K562 (cell line): ENCODE results near the gene GATAD2B. TPM values are rescaled to one million over a fixed set of nuclear protein-coding genes. Genes with fewer than 3 reads are reported as not detected.

Experiments
- CBX3 ChIP-seq, 2 experiments: IDR thresholded peaks; 1 replicate in 1 of 2; 2 replicates in 1 of 2; pipeline ENCODE4 v1.6.1; 2012; ENCODE audit warnings: inconsistent platforms in 2 of 2, low read length in 2 of 2, borderline replicate concordance in 1 of 2, control low read depth in 1 of 2
- CSDE1 ChIP-seq, 2 experiments: fragments of 450-650 bp; IDR thresholded peaks; 2 replicates each; pipeline ENCODE4 v1.6.1; 2016; ENCODE audit warnings: mild to moderate bottlenecking in 1 of 2
- ESRRA ChIP-seq: fragments of 450-650 bp; IDR thresholded peaks from 2 replicates; pipeline ENCODE4 v1.6.1; 2014; ENCODE audit warnings: low read depth, mild to moderate bottlenecking, moderate library complexity, borderline replicate concordance
- HNRNPLL ChIP-seq: fragments of 200-400 bp; formaldehyde crosslinking; IDR thresholded peaks from 2 replicates; pipeline ENCODE4 v1.6.1; 2017; ENCODE audit warnings: low read length, low read depth, mild to moderate bottlenecking; ENCODE audit not compliant: poor library complexity, severe bottlenecking
- NCOA6 ChIP-seq: fragments of 450-650 bp; IDR thresholded peaks from 2 replicates; pipeline ENCODE4 v1.6.1; 2017; ENCODE audit warnings: mild to moderate bottlenecking
- NCOR1 ChIP-seq: fragments of 450-650 bp; IDR thresholded peaks from 2 replicates; pipeline ENCODE4 v1.6.1; 2016; ENCODE audit warnings: mild to moderate bottlenecking, moderate library complexity
- NR2F6 ChIP-seq: fragments of 450-650 bp; formaldehyde crosslinking; IDR thresholded peaks from 2 replicates; pipeline ENCODE4 v1.4.0; 2020; ENCODE audit warnings: mild to moderate bottlenecking
- PRPF4 ChIP-seq: fragments of 200-400 bp; formaldehyde crosslinking; IDR thresholded peaks from one replicate; pipeline ENCODE4 v1.6.1; 2017; ENCODE audit warnings: low read length, low read depth, mild to moderate bottlenecking; ENCODE audit not compliant: insufficient read depth, poor library complexity, severe bottlenecking
- PYGO2 ChIP-seq: fragments of 450-650 bp; IDR thresholded peaks from 2 replicates; pipeline ENCODE4 v1.6.1; 2016; ENCODE audit warnings: mild to moderate bottlenecking, missing genetic modification characterization, moderate library complexity, missing compliant biosample characterization
- SP2 ChIP-seq: IDR thresholded peaks from 2 replicates; pipeline ENCODE4 v1.6.1; 2011; ENCODE audit warnings: mild to moderate bottlenecking, low read depth, low read length, moderate library complexity; ENCODE audit not compliant: poor library complexity, severe bottlenecking; ENCODE audit errors: extremely low read depth
- polyA plus RNA-seq, 8 experiments: library from polyadenylated mRNA; depleted of rRNA in 4 of 8; stranded (reverse) in 5 of 8; unstranded in 3 of 8; fragments of >200 nt; fragmentation: Nextera tagmentation in 2 of 8; fragmentation: Illumina TruSeq in 1 of 8; extraction: Ambion mirVana in 2 of 8; extraction: Trizol in 1 of 8; gene quantifications; 2 replicates each; pipeline versions ENCODE4 v1.2.1 to v1.2.3, GENCODE V29; 2011 to 2014; ENCODE audit warnings: inconsistent platforms in 1 of 8, missing spikeins in 1 of 8
- total RNA-seq, 7 experiments: library from RNA; depleted of rRNA in 6 of 7; stranded (reverse); fragments of >200 nt in 6 of 7; fragmentation: Illumina TruSeq in 2 of 7; extraction: Trizol in 2 of 7; gene quantifications; 2 replicates each; pipeline versions ENCODE4 v1.2.1 to v1.2.3, GENCODE V29; 2011 to 2021; ENCODE audit warnings: low replicate concordance in 1 of 7
- TF ChIP-seq, protein P1 (sequence below): fragments of 200-800 bp; sonication (Bioruptor generic); IDR thresholded peaks from 2 replicates; pipeline ENCODE4 v1.6.1; 2017; ENCODE audit warnings: missing genetic modification characterization, missing compliant biosample characterization
- TF ChIP-seq, protein P2 (sequence below): fragments of 450-650 bp; IDR thresholded peaks from 2 replicates; pipeline ENCODE4 v1.6.1; 2017; ENCODE audit warnings: mild to moderate bottlenecking, moderate library complexity
- TF ChIP-seq, protein P3 (sequence below), 2 experiments: fragments of 200-800 bp in 1 of 2; sonication (Bioruptor generic) in 1 of 2; sonication (generic) in 1 of 2; formaldehyde crosslinking in 1 of 2; IDR thresholded peaks in 1 of 2; conservative IDR thresholded peaks in 1 of 2; 2 replicates each; pipeline versions ENCODE4 v1.5.0 to v1.6.1; 2016 to 2020; ENCODE audit warnings: missing compliant biosample characterization in 1 of 2, missing genetic modification characterization in 1 of 2, missing genetic modification reagents in 1 of 2
- TF ChIP-seq, protein P4 (sequence below): fragments of 250-450 bp; sonication (Bioruptor Pico); IDR thresholded peaks from 2 replicates; pipeline ENCODE4 v1.8.0; 2021; ENCODE audit warnings: mild to moderate bottlenecking, moderate library complexity
- TF ChIP-seq, protein P5 (sequence below): fragments of 250-450 bp; sonication (Bioruptor Pico); IDR thresholded peaks from 2 replicates; pipeline ENCODE4 v1.4.0; 2020; ENCODE audit warnings: borderline replicate concordance
- TF ChIP-seq, protein P6 (sequence below): IDR thresholded peaks from 2 replicates; pipeline ENCODE4 v1.6.1; 2016; ENCODE audit warnings: missing genetic modification characterization, missing compliant biosample characterization

The GATAD2B gene
- total and polyA plus RNA-seq, 9 of the 15 experiments (the other 6 are each of a cell fraction or from before 2014, with no cell fraction given): 1.5 to 40.2 (median 4.9) TPM

DNA sequence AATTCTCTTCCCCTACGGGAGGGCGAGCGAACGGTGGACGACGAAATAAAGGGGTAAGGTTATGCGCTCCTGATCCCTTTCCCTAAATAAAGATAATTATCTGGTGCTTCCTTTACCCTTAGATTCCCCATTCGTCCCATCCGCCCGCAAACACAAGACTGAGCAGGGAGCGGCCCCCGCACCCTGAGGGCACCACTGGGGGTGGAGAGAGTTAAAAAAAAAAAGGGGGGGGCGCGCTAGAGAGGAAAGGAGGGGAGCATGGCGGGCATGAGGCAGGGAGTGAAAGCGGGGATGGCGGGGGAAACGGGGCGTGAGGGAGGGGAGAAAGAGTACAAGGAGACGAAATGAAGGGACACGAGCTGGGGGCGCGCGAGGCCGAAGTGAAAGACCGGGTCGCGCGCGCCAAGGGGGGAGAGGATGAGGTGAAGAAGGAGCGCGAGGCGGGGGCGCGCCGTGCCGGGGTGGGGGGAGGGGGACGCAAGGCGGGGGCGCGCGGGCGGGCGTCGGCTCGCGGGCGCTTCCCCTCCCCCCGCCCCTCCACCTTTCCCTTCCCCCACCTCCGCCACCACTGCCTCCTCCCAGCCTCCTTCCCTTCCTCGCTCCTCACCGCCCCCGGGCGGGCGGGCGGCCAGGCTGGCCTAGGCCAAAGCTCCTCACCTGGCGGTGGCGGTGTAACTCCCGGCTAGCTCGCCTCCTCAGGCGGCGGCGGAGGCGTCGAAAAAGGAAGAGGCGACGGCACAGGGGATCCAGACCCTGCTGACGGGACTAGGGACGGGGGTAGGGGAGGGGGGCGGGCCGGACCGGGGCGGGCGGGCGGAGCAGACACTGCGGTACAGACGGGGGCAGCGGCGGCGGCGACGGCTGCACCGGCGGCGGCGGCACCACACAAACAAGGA is 448 bp downstream of the GATAD2B start (continued):
- TF ChIP-seq, protein P1, sequence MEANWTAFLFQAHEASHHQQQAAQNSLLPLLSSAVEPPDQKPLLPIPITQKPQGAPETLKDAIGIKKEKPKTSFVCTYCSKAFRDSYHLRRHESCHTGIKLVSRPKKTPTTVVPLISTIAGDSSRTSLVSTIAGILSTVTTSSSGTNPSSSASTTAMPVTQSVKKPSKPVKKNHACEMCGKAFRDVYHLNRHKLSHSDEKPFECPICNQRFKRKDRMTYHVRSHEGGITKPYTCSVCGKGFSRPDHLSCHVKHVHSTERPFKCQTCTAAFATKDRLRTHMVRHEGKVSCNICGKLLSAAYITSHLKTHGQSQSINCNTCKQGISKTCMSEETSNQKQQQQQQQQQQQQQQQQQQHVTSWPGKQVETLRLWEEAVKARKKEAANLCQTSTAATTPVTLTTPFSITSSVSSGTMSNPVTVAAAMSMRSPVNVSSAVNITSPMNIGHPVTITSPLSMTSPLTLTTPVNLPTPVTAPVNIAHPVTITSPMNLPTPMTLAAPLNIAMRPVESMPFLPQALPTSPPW (CRISPR knock-in tag): peak; percentile 97
- TF ChIP-seq, protein P2, sequence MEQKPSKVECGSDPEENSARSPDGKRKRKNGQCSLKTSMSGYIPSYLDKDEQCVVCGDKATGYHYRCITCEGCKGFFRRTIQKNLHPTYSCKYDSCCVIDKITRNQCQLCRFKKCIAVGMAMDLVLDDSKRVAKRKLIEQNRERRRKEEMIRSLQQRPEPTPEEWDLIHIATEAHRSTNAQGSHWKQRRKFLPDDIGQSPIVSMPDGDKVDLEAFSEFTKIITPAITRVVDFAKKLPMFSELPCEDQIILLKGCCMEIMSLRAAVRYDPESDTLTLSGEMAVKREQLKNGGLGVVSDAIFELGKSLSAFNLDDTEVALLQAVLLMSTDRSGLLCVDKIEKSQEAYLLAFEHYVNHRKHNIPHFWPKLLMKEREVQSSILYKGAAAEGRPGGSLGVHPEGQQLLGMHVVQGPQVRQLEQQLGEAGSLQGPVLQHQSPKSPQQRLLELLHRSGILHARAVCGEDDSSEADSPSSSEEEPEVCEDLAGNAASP: no peak
- TF ChIP-seq, protein P3, sequence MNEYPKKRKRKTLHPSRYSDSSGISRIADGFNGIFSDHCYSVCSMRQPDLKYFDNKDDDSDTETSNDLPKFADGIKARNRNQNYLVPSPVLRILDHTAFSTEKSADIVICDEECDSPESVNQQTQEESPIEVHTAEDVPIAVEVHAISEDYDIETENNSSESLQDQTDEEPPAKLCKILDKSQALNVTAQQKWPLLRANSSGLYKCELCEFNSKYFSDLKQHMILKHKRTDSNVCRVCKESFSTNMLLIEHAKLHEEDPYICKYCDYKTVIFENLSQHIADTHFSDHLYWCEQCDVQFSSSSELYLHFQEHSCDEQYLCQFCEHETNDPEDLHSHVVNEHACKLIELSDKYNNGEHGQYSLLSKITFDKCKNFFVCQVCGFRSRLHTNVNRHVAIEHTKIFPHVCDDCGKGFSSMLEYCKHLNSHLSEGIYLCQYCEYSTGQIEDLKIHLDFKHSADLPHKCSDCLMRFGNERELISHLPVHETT (CRISPR knock-in tag; conservative IDR thresholded peaks at IDR 0.05 in 1 of 2, IDR thresholded peaks at IDR 0.05 in 1 of 2): peak in 1 of 2 experiments; percentile 98; a peak in 2 of 4 replicates
- TF ChIP-seq, protein P4, sequence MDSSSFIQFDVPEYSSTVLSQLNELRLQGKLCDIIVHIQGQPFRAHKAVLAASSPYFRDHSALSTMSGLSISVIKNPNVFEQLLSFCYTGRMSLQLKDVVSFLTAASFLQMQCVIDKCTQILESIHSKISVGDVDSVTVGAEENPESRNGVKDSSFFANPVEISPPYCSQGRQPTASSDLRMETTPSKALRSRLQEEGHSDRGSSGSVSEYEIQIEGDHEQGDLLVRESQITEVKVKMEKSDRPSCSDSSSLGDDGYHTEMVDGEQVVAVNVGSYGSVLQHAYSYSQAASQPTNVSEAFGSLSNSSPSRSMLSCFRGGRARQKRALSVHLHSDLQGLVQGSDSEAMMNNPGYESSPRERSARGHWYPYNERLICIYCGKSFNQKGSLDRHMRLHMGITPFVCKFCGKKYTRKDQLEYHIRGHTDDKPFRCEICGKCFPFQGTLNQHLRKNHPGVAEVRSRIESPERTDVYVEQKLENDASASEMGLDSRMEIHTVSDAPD: no peak
- TF ChIP-seq, protein P5, sequence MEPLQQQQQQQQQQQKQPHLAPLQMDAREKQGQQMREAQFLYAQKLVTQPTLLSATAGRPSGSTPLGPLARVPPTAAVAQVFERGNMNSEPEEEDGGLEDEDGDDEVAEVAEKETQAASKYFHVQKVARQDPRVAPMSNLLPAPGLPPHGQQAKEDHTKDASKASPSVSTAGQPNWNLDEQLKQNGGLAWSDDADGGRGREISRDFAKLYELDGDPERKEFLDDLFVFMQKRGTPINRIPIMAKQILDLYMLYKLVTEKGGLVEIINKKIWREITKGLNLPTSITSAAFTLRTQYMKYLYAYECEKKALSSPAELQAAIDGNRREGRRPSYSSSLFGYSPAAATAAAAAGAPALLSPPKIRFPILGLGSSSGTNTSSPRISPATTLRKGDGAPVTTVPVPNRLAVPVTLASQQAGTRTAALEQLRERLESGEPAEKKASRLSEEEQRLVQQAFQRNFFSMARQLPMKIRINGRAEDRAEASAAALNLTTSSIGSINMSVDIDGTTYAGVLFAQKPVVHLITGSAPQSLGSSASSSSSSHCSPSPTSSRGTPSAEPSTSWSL: no peak
- TF ChIP-seq, protein P6, sequence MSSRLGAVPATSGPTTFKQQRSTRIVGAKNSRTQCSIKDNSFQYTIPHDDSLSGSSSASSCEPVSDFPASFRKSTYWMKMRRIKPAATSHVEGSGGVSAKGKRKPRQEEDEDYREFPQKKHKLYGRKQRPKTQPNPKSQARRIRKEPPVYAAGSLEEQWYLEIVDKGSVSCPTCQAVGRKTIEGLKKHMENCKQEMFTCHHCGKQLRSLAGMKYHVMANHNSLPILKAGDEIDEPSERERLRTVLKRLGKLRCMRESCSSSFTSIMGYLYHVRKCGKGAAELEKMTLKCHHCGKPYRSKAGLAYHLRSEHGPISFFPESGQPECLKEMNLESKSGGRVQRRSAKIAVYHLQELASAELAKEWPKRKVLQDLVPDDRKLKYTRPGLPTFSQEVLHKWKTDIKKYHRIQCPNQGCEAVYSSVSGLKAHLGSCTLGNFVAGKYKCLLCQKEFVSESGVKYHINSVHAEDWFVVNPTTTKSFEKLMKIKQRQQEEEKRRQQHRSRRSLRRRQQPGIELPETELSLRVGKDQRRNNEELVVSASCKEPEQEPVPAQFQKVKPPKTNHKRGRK: no peak
- no peak for TF ChIP-seq PYGO2 (tag)
- TF ChIP-seq CSDE1 (IDR thresholded peaks at IDR 0.05): no peak
- TF ChIP-seq NR2F6 (CRISPR knock-in tag): no peak
- peak; percentile 60 for TF ChIP-seq NCOR1
- TF ChIP-seq NCOA6: no peak
- peak; percentile 25 for TF ChIP-seq SP2
- TF ChIP-seq HNRNPLL: no peak
- no peak for TF ChIP-seq CBX3 (IDR thresholded peaks at IDR 0.05; ENCODE audit: borderline replicate concordance in 1 of 2, low read length in 2 of 2)
- TF ChIP-seq PRPF4: peak; percentile 90
- no peak for TF ChIP-seq ESRRA
